Heart left ventricle (tissue), 16 donors: ENCODE measurements around the gene CA4. TPM values are rescaled to one million over a fixed set of nuclear protein-coding genes. Genes with fewer than 3 reads are reported as not detected.

Source experiments
- ATAC-seq, 4 donors: fragments of 200-7000 bp; cut with Tn5 transposase; one replicate each; pipeline ENCODE4 v1.9.1; 2020 to 2022; ENCODE audit warnings: moderate library complexity in 4 of 4, mild to moderate bottlenecking in 3 of 4, moderate number of reproducible peaks in 1 of 4
- DNase-seq, 5 donors: peaks; one replicate each; pipeline ENCODE4 v3.0.0-alpha.2; 2020
- H3K27ac ChIP-seq, 12 donors: fragments of 200-600 bp; sonication (generic) in 4 of 12; one replicate each; pipeline versions ENCODE4 v1.5.0 to v1.8.0; 2016 to 2022; ENCODE audit warnings: mild to moderate bottlenecking in 2 of 12
- H3K27me3 ChIP-seq, 9 donors: fragments of 200-600 bp; sonication (generic) in 2 of 9; one replicate each; pipeline versions ENCODE4 v1.5.1 to v1.8.0; 2016 to 2022; ENCODE audit warnings: mild to moderate bottlenecking in 3 of 9
- H3K36me3 ChIP-seq, 9 donors: fragments of 200-600 bp; sonication (generic) in 2 of 9; one replicate each; pipeline versions ENCODE4 v1.5.0 to v1.8.0; 2018 to 2022; ENCODE audit warnings: mild to moderate bottlenecking in 2 of 9
- H3K4me1 ChIP-seq, 12 donors: fragments of 200-600 bp; sonication (generic) in 4 of 12; one replicate each; pipeline versions ENCODE4 v1.5.0 to v1.8.0; 2016 to 2022; ENCODE audit warnings: mild to moderate bottlenecking in 3 of 12
- H3K4me3 ChIP-seq, 12 donors: fragments of 200-600 bp; sonication (generic) in 4 of 12; one replicate each; pipeline versions ENCODE4 v1.5.0 to v1.8.0; 2017 to 2022; ENCODE audit warnings: mild to moderate bottlenecking in 9 of 12, moderate library complexity in 4 of 12
- H3K9me3 ChIP-seq, 12 donors: fragments of 200-600 bp; sonication (generic) in 4 of 12; one replicate each; pipeline versions ENCODE4 v1.5.0 to v1.8.0; 2016 to 2022; ENCODE audit warnings: mild to moderate bottlenecking in 1 of 12
- POLR2A ChIP-seq, 2 donors: fragments of 450-650 bp; IDR thresholded peaks; one replicate each; pipeline ENCODE4 v1.6.1; 2017; ENCODE audit warnings: antibody characterized with exemption in 2 of 2, mild to moderate bottlenecking in 2 of 2, moderate library complexity in 2 of 2
- WGBS, 4 donors: extraction: QIAGEN DNeasy Blood & Tissue Kit in 2 of 4; methylation state at CpG; one replicate each; pipeline versions ENCODE4 v1.1.5 to v1.1.7; 2013 to 2018; 5-methylcytosine and 5-hydroxymethylcytosine counted together
- intact Hi-C, 10 donors: fragments of 100-400 bp; cut with DNase I; formaldehyde crosslinking; loops; one replicate each; pipeline versions ENCODE4 v1.11.1 to v1.14.2; 2022
- polyA plus RNA-seq, 2 donors: library from polyadenylated mRNA; stranded (reverse); fragments of 200-250 nt; gene quantifications; one replicate each; pipeline ENCODE4 v1.2.3, GENCODE V29; 2013
- total RNA-seq, 9 donors: library from RNA; depleted of rRNA in 2 of 9; stranded (reverse); fragments of >200 nt in 2 of 9; fragmentation: NEBNext Ultra II Directional in 3 of 9; extraction: Animal tissue kit (Norgen Biotek cat#: 25700) in 3 of 9; gene quantifications; one replicate each; pipeline versions ENCODE4 v1.1.0 to v1.2.4, GENCODE V29; 2016 to 2023
- TF ChIP-seq, protein P1 (sequence below), 12 donors: fragments of 200-600 bp; sonication (generic) in 4 of 12; IDR thresholded peaks; one replicate each; pipeline versions ENCODE4 v1.5.0 to v1.8.0; 2018 to 2022; ENCODE audit warnings: antibody characterized with exemption in 12 of 12, mild to moderate bottlenecking in 5 of 12
- donor health status: ischemic (EF 13 %, LVEDD 7.1; RV severe dilation, severe dysfunction).
- donor health status: healthy with polysubstance abuse.
- donor health status: DM: no; HTN: yes; CAD: no.
- donor health status: DM: no; HTN: no; CAD: no.
- donor health status: ischemic (EF 25% LVEDD 6.9; RV normal size, moderate dysfunction).
- donor health status: ischemic (EF 25% LVEDD 5.7; RV mildly dilated, moderate dysfunction).
- donor health status: healthy.
- donor health status: DM: yes; HTN: yes; CAD: no.
- donor health status: ischemic (EF 35%, LVEDD 5.7; RV mildly dilated, moderate dysfunction).
- donor health status: nonischemic (EF 11% LVEDD 7.7; RV severe dilation, severe dysfunction).
- donor health status: DM: yes; HTN: yes; CAD: no.
- donor health status: PGD.
- donor health status: ischemic (EF 29% LVEDD 5.4; RV normal size, mild dysfunction).
- donor health status: nonischemic (EF 23%, LVEDD 6.1; RV moderate dilation, normal function).

The CA4 gene
- total and polyA plus RNA-seq, 11 donors = 12.4 to 54.0 (median 17.7) TPM

DNA sequence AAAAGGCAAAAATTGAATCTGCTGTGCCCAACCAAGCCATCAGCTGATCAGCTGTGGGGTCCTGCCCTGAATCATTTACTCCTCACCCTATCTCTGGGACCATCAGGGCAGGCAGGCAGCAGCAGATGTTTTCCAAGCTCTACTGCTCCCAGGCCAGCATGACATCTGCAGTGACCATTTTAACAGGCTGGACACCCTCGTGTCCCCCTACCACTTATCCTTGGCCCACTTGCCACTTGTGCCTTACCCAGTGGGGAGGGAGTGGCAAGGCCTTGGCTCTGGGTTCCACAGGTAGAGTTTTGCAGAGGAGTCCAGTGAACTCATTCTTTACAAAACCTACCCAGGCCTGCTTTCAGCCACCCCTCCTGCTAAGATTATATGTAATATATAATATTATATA lies 12.0 kb upstream of the CA4 start:
- ATAC-seq (no peak), DNase-seq (peak in 1 of 5 donors; percentile 20)
- TF ChIP-seq, protein P1, sequence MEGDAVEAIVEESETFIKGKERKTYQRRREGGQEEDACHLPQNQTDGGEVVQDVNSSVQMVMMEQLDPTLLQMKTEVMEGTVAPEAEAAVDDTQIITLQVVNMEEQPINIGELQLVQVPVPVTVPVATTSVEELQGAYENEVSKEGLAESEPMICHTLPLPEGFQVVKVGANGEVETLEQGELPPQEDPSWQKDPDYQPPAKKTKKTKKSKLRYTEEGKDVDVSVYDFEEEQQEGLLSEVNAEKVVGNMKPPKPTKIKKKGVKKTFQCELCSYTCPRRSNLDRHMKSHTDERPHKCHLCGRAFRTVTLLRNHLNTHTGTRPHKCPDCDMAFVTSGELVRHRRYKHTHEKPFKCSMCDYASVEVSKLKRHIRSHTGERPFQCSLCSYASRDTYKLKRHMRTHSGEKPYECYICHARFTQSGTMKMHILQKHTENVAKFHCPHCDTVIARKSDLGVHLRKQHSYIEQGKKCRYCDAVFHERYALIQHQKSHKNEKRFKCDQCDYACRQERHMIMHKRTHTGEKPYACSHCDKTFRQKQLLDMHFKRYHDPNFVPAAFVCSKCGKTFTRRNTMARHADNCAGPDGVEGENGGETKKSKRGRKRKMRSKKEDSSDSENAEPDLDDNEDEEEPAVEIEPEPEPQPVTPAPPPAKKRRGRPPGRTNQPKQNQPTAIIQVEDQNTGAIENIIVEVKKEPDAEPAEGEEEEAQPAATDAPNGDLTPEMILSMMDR (IDR thresholded peaks at IDR 0.05) = no peak
- no peak for TF ChIP-seq POLR2A (IDR thresholded peaks at IDR 0.05)
- peaks cover 1 to 62% (median 32%) of the 10 kb centered on the region in 12 donors for H3K4me1 ChIP-seq
- 49 to 66% (median 54%) methylated on average over 1 of the region's 1 CpG for WGBS, 4 donors
- intact Hi-C loops = loop anchor here in 1 of 10 donors (10.0 kb wide), 1 partner anchor 297 kb away; no protein-coding TSS in a partner anchor
- no peaks in the 10 kb centered on the region for H3K9me3 ChIP-seq
- H3K27me3 ChIP-seq = peaks cover 19 to 47% (median 42%) of the 10 kb centered on the region in 9 donors
- H3K36me3 ChIP-seq = peaks cover 0 to 5% (median 0%) of the 10 kb centered on the region in 9 donors
- no peak overlapping the region for H3K27ac ChIP-seq
- H3K4me3 ChIP-seq = no peak overlapping the region

DNA sequence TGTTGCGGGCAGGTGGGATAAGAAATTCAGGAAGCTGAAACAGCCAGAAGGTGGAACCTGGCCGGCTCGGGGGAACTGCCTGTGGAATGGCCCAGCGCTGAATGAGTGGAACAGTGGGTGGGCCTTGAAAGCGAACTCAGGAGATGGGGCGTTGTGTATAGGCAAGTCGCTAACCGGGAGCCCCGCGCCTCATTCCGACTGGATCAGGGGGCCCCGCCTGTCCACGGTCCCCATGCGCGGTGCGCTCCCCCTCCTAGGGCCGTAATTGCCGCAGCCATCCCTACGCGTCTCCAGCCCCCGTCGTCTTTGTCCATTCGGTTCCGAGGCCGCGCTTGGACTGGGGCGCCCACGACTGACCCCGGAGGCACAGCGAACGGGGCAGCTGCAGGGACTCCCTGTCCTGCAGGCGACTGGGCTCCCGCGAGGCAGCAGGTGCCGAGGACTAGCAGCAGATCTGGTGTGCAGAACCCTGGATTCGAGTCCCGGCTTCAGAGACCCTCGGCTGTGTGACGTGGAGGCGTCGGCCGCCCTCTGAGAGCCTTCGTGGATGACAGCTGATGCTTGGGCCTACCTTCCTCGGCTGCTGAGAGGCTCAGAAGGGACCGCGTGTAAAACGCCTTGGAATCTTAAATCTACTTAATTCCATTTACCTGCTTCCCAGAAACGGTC lies 10.9 kb upstream of the CA4 start:
- peak in 1 of 5 donors; percentile 55 for DNase-seq
- WGBS, 4 donors = 15 to 19% (median 18%) methylated on average over 20 to 48 of the region's 48 CpGs
- Histone ChIP-seq H3K9me3 (no peaks in the 10 kb centered on the region), H3K36me3 (no peaks in the 10 kb centered on the region), H3K4me1 (peaks cover 4 to 65% (median 38%) of the 10 kb centered on the region in 12 donors), H3K27ac (no peak overlapping the region), H3K27me3 (peaks cover 19 to 47% (median 42%) of the 10 kb centered on the region in 9 donors), H3K4me3 (peak overlapping the region in 3 of 12 donors; percentile 13 to 29 (median 18))
- no peak for ATAC-seq
- intact Hi-C loops = loop anchor here in 1 of 10 donors (10.0 kb wide), 1 partner anchor 296 kb away; no protein-coding TSS in a partner anchor
- TF ChIP-seq, protein P1 (IDR thresholded peaks at IDR 0.05) = no peak
- TF ChIP-seq POLR2A (IDR thresholded peaks at IDR 0.05) = no peak

DNA sequence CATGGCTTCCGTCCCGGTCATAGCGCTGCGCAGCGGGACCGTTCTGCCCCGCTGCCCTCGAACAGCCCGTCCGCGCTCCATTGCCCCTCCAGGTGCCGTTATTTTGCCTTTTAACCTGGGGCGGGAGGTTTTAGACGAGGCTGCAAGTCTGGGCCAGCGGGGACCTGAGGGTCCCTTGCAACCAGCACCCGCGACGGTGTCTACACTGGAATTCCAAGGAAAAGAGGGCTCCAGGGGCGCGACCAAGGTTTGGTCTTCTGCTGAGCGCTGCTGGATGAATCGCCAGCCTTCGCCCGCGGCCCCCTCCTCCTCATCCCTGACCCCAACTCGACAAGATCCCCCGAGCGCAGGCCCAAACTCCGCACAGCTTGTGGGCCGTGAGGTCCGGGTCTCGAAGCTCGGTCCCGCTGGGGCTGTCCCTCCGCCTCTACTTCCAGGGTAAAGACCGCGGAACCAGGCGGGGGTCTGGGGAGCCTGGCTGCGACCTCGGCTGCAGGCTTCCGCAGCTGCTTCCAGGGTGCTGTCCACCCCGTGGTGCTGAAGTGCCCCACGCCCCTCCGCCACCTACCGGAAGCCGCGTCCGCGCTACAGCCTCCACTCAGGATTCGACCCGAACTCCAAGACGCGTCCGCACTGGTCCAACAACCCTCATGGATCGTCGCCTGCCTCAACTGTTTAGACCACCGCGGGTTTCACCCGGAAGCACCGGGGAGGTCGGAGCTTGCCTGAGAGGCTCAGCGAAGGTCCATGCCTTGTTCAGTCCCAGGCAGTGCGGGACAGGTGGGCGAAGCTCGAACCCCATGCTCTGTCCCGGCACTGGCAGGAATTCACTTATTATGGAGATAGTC lies 10.1 kb upstream of the CA4 start:
- Histone ChIP-seq H3K4me1 (peaks cover 4 to 58% (median 34%) of the 10 kb centered on the region in 12 donors), H3K27me3 (peaks cover 19 to 49% (median 42%) of the 10 kb centered on the region in 9 donors)

More for the DNA sequence above, 10.1 kb upstream of the CA4 start:
- Histone ChIP-seq H3K27ac (no peak overlapping the region), H3K9me3 (no peaks in the 10 kb centered on the region), H3K36me3 (no peaks in the 10 kb centered on the region), H3K4me3 (peak overlapping the region in 7 of 12 donors; percentile 13 to 34 (median 26))
- 3 to 11% (median 7%) methylated on average over 28 to 66 of the region's 66 CpGs for WGBS, 4 donors
- TF ChIP-seq, protein P1 (IDR thresholded peaks at IDR 0.05) = peak; percentile 38 to 76 (median 60)
- TF ChIP-seq POLR2A (IDR thresholded peaks at IDR 0.05) = no peak
- DNase-seq = peak; percentile 66 to 87 (median 76)
- ATAC-seq = peak; percentile 17 to 62 (median 50)
- intact Hi-C loops = loop anchor here in 4 of 10 donors (5.0 to 10.0 kb wide), 2 partner anchors 295 to 298 kb away; no protein-coding TSS in a partner anchor
